ENCODE measurements around the gene CENPK.
"Not testable (repeated sequence)": the region's sequence is repeated elsewhere in the genome, so short reads cannot be mapped to it uniquely, and the experiment has no call there.

The CENPK gene

GRCh38 chr5:65562731-65563701 lies at the start of gene CENPK, which contains the start of gene PPWD1:
Gene CENPK (minus strand): TSS chr5:65563168. CDS start chr5:65554907, 8,261 bp downstream.
Gene PPWD1 (plus strand): TSS chr5:65563296. CDS start chr5:65563311, 15 bp downstream.
- peak; percentile 97 for DNase-seq

GRCh38 chr5:65612298-65612907 lies 49.4 kb upstream of the CENPK start:
- no peak for DNase-seq

GRCh38 chr5:65611524-65611923 lies 48.6 kb upstream of the CENPK start:
- no peak for DNase-seq

- not testable (repeated sequence) for DNase-seq
Measured at GRCh38 chr5:65601761-65602160, 38.8 kb upstream of the CENPK start.

- no peak for DNase-seq
Measured at GRCh38 chr5:65588694-65589093, 25.7 kb upstream of the CENPK start.

GRCh38 chr5:65577141-65577540 lies 14.2 kb upstream of the CENPK start:
- DNase-seq, result no peak

GRCh38 chr5:65570598-65571226 lies 7.7 kb upstream of the CENPK start:
- DNase-seq, result no peak

GRCh38 chr5:65566505-65566904 lies 3.5 kb upstream of the CENPK start:
- DNase-seq, result no peak

- DNase-seq, result no peak
Measured at GRCh38 chr5:65563777-65564176, 809 bp upstream of the CENPK start.

- DNase-seq, result no peak
Measured at GRCh38 chr5:65556718-65557117, 6.2 kb downstream of the CENPK start.

- DNase-seq, result no peak
Measured at GRCh38 chr5:65556181-65556580, 6.8 kb downstream of the CENPK start.

GRCh38 chr5:65555287-65555686 lies 7.7 kb downstream of the CENPK start:
- DNase-seq, result no peak

- DNase-seq, result no peak
Measured at GRCh38 chr5:65553941-65554340, 9.0 kb downstream of the CENPK start.

GRCh38 chr5:65548281-65548680 lies 14.7 kb downstream of the CENPK start:
- peak; percentile 79 for DNase-seq

- DNase-seq, result no peak
Measured at GRCh38 chr5:65546141-65546540, 16.8 kb downstream of the CENPK start.

GRCh38 chr5:65544473-65544872 lies 18.5 kb downstream of the CENPK start:
- no peak for DNase-seq

- DNase-seq, result no peak
Measured at GRCh38 chr5:65539827-65540226, 23.1 kb downstream of the CENPK start.

- DNase-seq, result no peak
Measured at GRCh38 chr5:65535529-65535987, 27.4 kb downstream of the CENPK start.

- DNase-seq, result no peak
Measured at GRCh38 chr5:65530904-65531303, 32.1 kb downstream of the CENPK start.

- no peak for DNase-seq
Measured at GRCh38 chr5:65525726-65526125, 37.2 kb downstream of the CENPK start.

- DNase-seq, result peak; percentile 31
Measured at GRCh38 chr5:65512170-65512937, 50.6 kb downstream of the CENPK start.

- no peak for DNase-seq
Measured at GRCh38 chr5:65508978-65509377, 54.0 kb downstream of the CENPK start.

GRCh38 chr5:65506961-65507360 lies 56.0 kb downstream of the CENPK start:
- DNase-seq, result no peak
